ENCODE results near the gene RPE.

The RPE gene

DNA sequence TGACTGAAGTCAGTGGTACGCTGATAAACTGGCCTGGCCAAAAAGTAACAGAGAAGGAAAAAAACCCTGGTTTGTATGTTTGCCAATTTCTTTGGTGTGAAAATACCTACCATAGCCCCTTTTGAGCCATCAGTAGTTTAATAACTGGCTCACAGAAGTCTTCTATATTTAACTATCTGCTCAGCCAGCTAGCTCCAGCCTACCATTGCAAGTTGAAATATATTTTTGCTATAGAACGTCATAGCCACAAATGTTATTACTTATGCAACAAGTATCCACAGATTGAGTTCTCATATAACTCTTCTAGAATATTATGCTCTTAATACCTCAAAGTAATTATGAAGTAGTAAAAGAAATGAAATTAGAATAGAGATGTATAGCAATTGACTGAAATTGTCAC, 25.2 kb downstream of the RPE start:
- Mint-ChIP-seq H3K9me3 (no peaks in the 10 kb centered on the region), H3K27ac (no peak overlapping the region), H3K4me1 (ENCODE audit: low read depth) (no peaks in the 10 kb centered on the region), H3K4me3 (no peak overlapping the region), H3K36me3 (ENCODE audit: low read depth) (peaks cover 13% of the 10 kb centered on the region), H3K27me3 (ENCODE audit: low read depth) (no peaks in the 10 kb centered on the region)

GRCh38 chr2:210028178-210028577, 25.7 kb downstream of the RPE start:
- no peak overlapping the region for H3K4me3 Mint-ChIP-seq
- H3K9me3 Mint-ChIP-seq = no peaks in the 10 kb centered on the region
- H3K36me3 Mint-ChIP-seq (ENCODE audit: low read depth) = peaks cover 8% of the 10 kb centered on the region
- H3K27ac Mint-ChIP-seq = no peak overlapping the region
- no peaks in the 10 kb centered on the region for H3K4me1 Mint-ChIP-seq (ENCODE audit: low read depth)
- no peaks in the 10 kb centered on the region for H3K27me3 Mint-ChIP-seq (ENCODE audit: low read depth)

DNA sequence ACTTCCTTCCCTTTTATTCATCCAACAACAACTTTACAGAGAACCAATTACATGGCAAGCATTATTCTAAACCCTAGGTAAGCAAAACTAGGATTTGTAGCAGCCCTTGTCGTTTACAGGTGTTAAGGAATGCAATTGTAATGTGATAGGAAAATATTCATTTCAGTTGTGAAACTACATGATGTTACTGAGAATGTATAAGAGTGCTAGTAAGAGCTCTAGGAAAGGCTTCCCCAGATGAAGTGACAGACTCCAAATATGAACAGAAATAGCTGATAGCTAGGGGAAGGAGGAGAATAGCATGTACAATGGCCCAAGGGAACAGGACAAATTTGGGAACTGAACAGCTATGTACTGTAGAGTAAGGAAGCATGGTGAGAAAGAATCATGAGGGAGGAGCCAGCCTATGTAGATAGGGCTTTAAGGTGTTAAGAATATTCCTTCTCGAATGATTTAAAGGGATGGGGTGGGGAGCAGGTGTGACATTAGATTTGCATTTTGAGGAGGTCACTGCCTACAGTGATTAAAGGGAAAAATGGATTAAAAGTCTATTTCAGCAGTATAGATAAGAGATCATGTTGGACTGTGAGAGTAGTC, 31.7 kb downstream of the RPE start:
- no peak overlapping the region for H3K4me3 Mint-ChIP-seq
- H3K9me3 Mint-ChIP-seq = no peaks in the 10 kb centered on the region
- H3K4me1 Mint-ChIP-seq (ENCODE audit: low read depth) = peaks cover 2% of the 10 kb centered on the region
- no peaks in the 10 kb centered on the region for H3K36me3 Mint-ChIP-seq (ENCODE audit: low read depth)
- no peaks in the 10 kb centered on the region for H3K27me3 Mint-ChIP-seq (ENCODE audit: low read depth)
- no peak overlapping the region for H3K27ac Mint-ChIP-seq

- H3K4me3 Mint-ChIP-seq = no peak overlapping the region
- no peaks in the 10 kb centered on the region for H3K27me3 Mint-ChIP-seq (ENCODE audit: low read depth)
Measured at GRCh38 chr2:210035679-210036078, 33.2 kb downstream of the RPE start.

DNA sequence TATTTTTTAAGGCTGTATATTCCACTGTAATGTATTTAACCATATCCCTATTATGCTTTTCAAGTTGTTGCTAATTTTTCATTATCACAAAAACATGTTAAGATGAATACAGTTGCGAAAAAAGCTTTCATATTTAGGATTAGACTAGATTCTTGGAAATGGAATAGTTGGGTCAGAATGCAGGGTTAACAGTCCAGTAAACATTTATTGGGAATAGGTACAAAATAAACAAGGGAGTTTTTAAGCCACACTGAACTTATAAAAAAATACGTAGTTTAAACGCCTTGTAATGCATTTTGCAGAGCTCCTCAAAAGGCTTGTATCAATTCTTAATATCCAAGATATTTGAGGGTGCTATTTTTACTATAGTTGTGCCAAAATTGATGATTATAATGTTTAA, 35.6 kb downstream of the RPE start:
- Mint-ChIP-seq H3K4me1 (ENCODE audit: low read depth) (peaks cover 2% of the 10 kb centered on the region), H3K36me3 (ENCODE audit: low read depth) (no peaks in the 10 kb centered on the region), H3K27ac (no peak overlapping the region), H3K27me3 (ENCODE audit: low read depth) (no peaks in the 10 kb centered on the region), H3K9me3 (no peaks in the 10 kb centered on the region), H3K4me3 (no peak overlapping the region)

More at GRCh38 chr2:210035679-210036078, 33.2 kb downstream of the RPE start:
- Mint-ChIP-seq H3K27ac (no peak overlapping the region), H3K9me3 (no peaks in the 10 kb centered on the region), H3K36me3 (ENCODE audit: low read depth) (no peaks in the 10 kb centered on the region), H3K4me1 (ENCODE audit: low read depth) (peaks cover 2% of the 10 kb centered on the region)

GRCh38 chr2:210046851-210047500, 44.5 kb downstream of the RPE start:
- Mint-ChIP-seq H3K27me3 (ENCODE audit: low read depth) (no peaks in the 10 kb centered on the region), H3K27ac (no peak overlapping the region), H3K36me3 (ENCODE audit: low read depth) (peaks cover 2% of the 10 kb centered on the region), H3K9me3 (peaks cover 5% of the 10 kb centered on the region), H3K4me3 (no peak overlapping the region), H3K4me1 (ENCODE audit: low read depth) (no peaks in the 10 kb centered on the region)

DNA sequence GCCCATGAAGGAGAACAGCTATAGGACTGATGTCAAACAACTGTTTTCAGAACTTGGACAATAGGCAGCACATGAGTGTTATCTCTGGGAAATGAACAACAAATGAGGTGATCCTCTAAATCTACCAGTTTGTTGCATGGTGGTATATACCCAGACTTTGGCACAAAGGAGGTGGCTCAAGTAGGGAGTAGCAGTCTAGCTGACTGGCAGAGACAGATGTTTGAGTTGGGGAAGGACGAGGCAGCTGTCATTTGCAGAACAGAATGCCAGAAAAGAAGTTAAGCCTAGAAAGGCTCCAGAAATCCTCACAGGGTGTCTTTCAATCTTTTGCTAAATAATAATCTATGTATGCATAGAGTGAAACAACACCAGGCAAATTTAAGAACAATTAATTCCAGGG, 47.4 kb downstream of the RPE start:
- no peaks in the 10 kb centered on the region for H3K4me1 Mint-ChIP-seq (ENCODE audit: low read depth)
- H3K36me3 Mint-ChIP-seq (ENCODE audit: low read depth) = peaks cover 2% of the 10 kb centered on the region
- H3K27ac Mint-ChIP-seq = no peak overlapping the region
- H3K4me3 Mint-ChIP-seq = no peak overlapping the region
- no peaks in the 10 kb centered on the region for H3K27me3 Mint-ChIP-seq (ENCODE audit: low read depth)
- peaks cover 9% of the 10 kb centered on the region for H3K9me3 Mint-ChIP-seq

- H3K4me3 Mint-ChIP-seq = no peak overlapping the region
- H3K4me1 Mint-ChIP-seq (ENCODE audit: low read depth) = no peaks in the 10 kb centered on the region
- H3K27ac Mint-ChIP-seq = no peak overlapping the region
- H3K9me3 Mint-ChIP-seq = peaks cover 9% of the 10 kb centered on the region
- no peaks in the 10 kb centered on the region for H3K27me3 Mint-ChIP-seq (ENCODE audit: low read depth)
- H3K36me3 Mint-ChIP-seq (ENCODE audit: low read depth) = peaks cover 2% of the 10 kb centered on the region
Measured at GRCh38 chr2:210050885-210051284, 48.4 kb downstream of the RPE start.

DNA sequence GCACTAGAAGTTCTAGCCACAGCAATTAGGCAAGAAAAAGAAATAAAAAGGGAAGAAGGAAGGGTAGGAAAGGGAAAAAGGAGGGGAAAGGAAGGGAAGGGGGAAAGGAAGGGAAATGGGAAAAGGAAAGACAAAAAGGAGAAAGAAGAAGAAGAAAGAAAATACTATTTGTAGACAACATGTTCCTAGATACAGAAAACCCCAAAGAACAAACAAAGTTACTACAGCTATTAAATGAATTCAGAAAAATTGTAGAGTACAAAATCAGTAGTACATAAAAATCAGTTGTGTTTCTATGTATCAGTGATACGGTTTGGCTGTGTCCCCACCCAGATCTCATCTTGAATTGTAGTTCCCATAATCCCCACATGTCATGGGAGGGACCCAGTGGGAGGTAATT, 52.3 kb downstream of the RPE start:
- H3K4me3 Mint-ChIP-seq = no peak overlapping the region
- H3K9me3 Mint-ChIP-seq = peaks cover 4% of the 10 kb centered on the region
- H3K4me1 Mint-ChIP-seq (ENCODE audit: low read depth) = no peaks in the 10 kb centered on the region
- H3K36me3 Mint-ChIP-seq (ENCODE audit: low read depth) = no peaks in the 10 kb centered on the region
- H3K27ac Mint-ChIP-seq = no peak overlapping the region
- no peaks in the 10 kb centered on the region for H3K27me3 Mint-ChIP-seq (ENCODE audit: low read depth)

DNA sequence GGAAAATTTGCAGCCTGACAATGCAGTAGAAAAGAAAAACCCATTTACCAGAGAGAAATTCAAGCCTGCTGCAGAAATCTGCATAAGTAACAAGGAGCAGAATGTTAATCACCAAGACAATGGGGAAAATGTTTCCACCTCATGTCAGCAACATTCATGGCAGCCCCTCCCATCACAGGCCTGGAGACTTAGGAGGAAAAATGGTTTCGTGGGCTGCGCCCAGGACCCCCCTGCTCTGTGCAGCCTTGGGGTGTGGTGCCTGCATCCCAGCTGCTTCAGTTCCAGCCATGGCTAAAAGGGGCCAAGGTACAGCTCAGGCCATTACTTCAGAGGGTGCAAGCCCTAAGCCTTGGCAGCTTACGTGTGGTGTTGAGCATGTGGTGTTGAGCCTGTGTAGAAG, 53.4 kb downstream of the RPE start:
- no peak overlapping the region for H3K4me3 Mint-ChIP-seq
- H3K27ac Mint-ChIP-seq = no peak overlapping the region
- no peaks in the 10 kb centered on the region for H3K4me1 Mint-ChIP-seq (ENCODE audit: low read depth)
- peaks cover 4% of the 10 kb centered on the region for H3K9me3 Mint-ChIP-seq
- no peaks in the 10 kb centered on the region for H3K36me3 Mint-ChIP-seq (ENCODE audit: low read depth)
- no peaks in the 10 kb centered on the region for H3K27me3 Mint-ChIP-seq (ENCODE audit: low read depth)

DNA sequence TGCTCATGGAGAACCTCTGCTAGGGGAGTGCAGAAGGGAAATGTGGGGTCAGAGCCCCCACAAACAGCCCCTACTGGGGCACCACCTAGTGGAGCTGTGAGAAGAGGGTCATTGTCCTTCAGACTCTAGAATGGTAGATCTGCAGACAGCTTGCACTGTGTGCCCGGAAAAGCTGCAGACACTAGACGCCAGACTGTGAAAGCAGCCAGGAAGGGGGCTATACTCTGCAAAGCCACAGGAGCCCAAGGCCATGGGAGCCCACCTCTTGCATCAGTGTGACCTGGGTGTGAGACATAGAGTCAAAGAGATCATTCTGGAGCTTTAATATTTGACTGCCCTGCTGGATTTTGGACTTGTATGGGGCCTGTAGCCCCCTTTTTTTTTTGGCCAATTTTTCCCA, 60.9 kb downstream of the RPE start:
- H3K9me3 Mint-ChIP-seq = no peaks in the 10 kb centered on the region
- H3K27ac Mint-ChIP-seq = no peak overlapping the region
- H3K36me3 Mint-ChIP-seq (ENCODE audit: low read depth) = no peaks in the 10 kb centered on the region
- no peaks in the 10 kb centered on the region for H3K4me1 Mint-ChIP-seq (ENCODE audit: low read depth)
- no peak overlapping the region for H3K4me3 Mint-ChIP-seq
- no peaks in the 10 kb centered on the region for H3K27me3 Mint-ChIP-seq (ENCODE audit: low read depth)

All from T-helper 1 cell treated with Interleukin-12 subunit alpha and Interleukin-12 subunit beta and Interleukin-4 antibody, amounts not matched to agents 30 μg/mL and 1 μg/mL, for 36 hours (primary cell).